Measurements from ENCODE around the gene ATG4C.
"Not testable (repeated sequence)": the region's sequence is repeated elsewhere in the genome, so short reads cannot be mapped to it uniquely, and the experiment has no call there.

The ATG4C gene, protein sequence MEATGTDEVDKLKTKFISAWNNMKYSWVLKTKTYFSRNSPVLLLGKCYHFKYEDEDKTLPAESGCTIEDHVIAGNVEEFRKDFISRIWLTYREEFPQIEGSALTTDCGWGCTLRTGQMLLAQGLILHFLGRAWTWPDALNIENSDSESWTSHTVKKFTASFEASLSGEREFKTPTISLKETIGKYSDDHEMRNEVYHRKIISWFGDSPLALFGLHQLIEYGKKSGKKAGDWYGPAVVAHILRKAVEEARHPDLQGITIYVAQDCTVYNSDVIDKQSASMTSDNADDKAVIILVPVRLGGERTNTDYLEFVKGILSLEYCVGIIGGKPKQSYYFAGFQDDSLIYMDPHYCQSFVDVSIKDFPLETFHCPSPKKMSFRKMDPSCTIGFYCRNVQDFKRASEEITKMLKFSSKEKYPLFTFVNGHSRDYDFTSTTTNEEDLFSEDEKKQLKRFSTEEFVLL

DNA sequence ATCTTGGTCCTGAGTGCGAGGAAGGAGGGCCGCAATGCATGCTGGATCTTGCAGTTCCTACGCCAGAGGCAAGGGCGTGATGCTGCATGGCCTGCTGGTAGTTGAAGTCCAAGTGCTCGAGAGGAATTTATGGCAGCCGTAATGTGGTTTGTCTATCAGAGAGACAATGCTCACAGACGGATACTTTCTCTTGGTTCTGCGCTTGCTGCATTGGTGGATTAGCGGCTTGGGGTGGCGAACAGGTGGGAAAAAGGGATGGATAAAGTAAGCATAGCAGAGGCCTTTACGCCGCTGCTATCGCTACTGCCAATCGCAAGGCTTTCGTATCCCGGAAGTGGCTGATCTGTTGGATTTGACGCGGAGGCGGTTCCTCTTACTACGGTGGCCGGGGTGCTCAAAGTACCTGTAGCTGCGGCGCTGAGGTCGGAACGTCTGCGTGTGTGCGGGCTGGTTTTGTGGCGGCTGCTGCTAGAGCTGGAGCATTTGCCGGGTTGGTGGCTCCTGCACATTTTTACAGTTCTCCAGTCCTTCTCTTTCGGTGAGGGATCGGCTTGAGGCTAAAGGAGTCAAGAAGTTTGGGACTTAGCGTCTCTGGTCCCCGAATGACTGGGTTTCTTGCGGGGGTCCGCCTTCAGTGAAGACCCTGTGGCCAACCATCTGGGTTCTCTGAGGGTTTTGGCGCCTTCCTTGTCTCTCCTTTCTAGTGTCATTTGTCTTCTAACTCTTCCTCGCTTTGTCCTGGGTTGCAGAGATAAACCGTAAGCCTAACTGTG is at the start of gene ATG4C:
Gene ATG4C, plus strand, starts transcription at position 397 of the 773 bp plus-strand sequence. CDS start 19,655 bp downstream, outside the sequence.
- DNase-seq (ENCODE audit: low read depth): peak; percentile 99

DNA sequence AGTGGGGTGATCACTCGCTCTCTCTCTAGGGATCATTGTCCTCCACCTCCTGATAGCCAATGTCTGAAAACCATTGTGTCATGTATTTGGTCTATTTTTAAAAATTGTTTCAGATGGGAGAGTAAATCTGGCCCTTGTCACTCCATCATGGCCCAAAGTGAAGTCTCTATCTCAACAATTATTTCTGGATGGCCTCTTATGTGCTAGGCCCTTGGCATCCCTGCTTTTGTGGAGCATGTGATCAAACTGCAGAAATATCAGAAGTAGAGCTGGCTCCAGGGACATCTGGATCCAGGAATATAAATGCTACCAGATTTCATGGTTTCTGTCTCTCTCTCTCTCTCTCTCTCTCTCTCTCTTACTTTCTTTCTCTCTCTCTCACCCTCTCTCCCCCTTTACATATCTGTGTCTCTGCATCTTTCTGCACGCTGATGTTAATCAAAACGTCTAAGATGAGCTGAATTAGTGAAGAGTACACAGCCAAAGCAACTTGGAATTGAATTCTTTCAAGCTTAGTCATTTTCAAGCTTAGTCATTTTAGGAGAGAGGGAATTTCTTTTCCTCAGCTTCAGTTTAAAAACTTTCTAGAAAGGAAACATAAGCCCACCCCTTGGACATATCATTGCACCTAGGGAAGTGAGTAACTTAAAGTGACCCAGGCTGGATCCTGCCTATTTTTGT is 48.3 kb upstream of the ATG4C start:
- DNase-seq (ENCODE audit: low read depth): peak; percentile 69

DNA sequence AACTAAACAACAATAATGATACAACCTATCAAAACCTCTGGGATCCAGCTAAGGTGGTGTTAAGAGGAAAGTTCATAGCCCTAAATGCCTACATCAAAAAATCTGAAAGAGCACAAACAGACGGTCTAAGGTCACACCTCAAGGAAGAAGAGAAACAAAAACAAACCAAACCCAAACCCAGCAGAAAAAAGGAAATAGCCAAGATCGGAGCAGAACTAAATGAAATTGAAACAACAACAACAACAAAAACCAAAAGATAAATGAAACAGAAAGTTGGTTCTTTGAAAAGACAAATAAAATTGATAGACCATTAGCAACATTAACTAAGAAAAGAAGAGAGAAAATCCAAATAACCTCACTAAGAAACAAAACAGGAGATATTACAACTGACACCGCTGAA is 43.2 kb upstream of the ATG4C start:
- DNase-seq (ENCODE audit: low read depth): not testable (repeated sequence)

DNA sequence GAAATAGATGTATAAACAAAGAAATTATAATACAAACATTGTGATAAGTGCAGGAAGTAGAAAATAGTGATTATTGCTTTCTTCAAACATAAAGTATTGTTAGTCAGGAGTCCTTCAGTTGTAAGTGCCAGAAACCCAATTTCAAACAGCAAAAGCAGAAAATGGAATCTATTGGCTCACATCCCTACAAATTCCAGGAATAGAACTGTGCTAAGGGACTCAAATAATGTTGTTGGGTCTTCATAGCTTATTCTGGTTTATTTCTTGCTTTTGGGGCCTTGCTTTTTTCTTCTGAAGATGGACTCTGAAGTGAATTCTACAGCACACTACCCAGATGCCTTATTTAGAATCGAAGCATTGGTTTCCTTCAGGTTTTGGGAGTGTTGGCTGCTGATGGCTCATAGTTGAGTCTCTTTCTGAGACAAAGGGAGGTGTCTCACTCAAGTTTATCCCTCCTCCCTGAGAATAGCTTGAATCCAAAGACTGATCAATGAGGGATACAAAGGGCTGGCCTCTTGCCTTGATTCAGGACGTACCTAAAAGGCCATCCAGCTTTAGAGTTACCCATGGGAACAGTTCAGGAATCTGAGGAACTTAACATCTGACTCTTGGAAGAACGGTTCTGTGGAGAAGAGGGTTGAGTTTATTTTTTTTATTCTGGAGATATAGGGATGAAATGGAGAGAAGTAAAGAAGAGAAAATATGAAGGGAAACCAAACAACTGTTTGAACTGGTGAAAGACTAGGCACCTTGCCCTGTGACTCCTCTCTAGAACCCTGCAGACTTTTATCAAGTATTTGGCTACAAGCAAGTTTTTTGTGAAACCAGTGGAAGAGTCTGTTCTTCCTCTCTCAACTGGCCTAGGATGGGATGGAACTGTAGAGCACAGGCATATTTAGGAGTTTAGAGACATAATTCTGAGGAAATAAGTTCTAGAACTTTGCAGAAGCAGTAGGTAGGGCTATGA is 39.0 kb upstream of the ATG4C start:
- DNase-seq (ENCODE audit: low read depth): no peak

DNA sequence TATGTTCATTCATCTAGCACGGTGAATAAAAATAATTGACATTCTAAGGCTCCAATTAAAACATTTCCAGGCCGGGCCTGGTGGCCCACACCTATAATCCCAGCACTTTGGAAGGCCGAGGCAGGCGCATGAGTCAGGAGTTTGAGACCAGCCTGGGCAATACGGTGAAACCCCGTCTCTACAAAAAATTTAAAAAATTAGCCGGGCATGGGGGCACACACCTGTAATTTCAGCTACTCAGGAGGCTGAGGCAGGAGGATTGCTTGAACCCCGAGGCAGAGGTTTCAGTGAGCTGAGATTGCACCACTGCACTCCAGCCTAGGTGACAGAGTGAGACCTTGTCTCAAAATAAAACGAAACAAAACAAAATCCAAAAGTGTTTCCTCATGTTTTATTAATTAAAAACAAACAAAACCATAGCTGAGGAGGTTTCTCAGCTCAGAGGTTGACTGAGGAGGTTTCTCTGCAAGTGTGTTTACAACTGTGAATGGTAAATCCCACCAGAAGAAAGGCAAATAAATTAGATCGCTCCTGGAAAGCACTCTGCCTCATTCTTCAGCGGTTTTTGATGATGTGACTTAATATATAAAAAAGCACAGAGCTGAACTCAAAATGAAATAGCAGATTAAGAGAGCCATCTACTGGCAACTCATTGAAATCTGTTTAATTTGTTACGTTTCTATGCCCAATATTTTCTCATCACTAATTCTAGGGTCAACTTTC is 37.7 kb upstream of the ATG4C start:
- peak; percentile 57 for DNase-seq (ENCODE audit: low read depth)

DNA sequence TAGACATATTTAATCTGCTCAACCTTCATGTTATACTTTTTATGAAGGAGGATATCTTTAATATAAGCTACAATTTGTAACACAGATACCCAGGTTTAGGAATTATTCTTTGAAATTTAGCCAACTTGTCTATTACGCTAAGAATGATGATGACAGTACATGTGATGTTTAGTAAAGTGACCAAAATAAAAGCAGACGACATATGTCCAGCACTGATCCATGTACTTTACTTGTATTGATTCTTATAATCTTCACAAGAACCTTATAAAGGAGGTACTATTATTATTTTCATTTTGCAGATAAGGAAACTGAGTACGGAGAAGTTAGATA is 37.2 kb upstream of the ATG4C start:
- no peak for DNase-seq (ENCODE audit: low read depth)

DNA sequence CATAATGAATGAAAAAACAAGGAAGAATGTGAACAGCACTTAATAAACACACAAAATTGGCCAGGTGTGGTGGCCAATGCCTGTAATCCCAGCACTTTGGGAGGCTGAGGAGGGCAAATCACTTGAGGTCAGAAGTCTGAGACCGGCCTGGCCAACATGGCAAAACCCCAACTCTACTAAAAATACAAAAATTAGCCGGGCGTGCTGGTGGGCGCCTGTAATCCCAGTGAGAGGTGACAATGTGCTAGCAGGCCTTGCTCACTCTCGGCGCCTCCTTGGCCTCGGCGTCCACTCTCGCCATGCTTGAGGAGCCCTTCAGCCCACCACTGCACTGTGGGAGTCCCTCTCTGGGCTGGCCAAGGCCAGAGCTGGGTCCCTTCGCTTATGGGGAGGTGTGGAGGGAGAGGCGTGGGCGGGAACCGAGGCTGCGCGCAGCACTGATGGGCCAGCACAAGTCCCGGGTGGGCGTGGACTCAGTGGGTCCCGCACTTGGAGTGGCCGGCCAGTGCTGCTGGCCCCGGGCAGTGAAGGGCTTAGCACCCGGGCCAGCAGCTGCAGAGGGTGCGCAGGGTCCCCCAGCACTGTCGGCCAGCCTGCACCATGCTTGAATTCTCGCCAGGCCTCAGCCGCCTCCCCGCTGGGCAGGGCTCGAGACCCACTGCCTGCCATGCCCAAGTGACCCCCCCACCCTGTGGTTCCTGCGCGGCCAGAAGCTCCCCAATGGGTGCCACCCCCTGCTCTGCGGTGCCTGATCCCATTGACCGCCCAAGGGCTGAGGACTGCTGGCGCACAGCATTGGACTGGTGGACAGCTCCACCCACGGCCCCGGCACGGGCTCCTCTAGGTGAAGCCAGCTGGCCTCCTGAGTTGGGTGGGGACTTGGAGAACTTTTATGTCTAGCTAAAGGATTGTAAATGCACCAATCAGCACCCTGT is 30.6 kb upstream of the ATG4C start:
- DNase-seq (ENCODE audit: low read depth): no peak

DNA sequence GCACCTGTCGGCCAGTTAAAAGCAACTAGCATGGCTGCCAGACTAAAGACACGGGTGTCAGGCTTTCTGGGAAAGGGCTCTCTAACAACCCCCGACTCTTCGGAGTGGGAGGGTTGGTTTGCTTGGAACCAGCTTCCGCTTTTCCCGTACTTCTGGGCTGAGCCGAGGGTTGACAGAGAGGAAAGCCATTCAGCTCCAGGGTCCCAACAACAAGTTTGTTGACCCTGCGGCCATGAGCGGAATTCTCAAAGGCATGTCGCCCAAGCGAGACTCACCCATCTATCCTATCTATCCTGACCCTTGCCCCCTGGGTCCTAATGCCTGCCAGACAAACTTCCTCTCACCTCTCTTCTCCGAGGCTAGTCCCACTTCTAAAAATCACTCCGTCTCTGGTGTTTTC is 29.0 kb upstream of the ATG4C start:
- not testable (repeated sequence) for DNase-seq (ENCODE audit: low read depth)

DNA sequence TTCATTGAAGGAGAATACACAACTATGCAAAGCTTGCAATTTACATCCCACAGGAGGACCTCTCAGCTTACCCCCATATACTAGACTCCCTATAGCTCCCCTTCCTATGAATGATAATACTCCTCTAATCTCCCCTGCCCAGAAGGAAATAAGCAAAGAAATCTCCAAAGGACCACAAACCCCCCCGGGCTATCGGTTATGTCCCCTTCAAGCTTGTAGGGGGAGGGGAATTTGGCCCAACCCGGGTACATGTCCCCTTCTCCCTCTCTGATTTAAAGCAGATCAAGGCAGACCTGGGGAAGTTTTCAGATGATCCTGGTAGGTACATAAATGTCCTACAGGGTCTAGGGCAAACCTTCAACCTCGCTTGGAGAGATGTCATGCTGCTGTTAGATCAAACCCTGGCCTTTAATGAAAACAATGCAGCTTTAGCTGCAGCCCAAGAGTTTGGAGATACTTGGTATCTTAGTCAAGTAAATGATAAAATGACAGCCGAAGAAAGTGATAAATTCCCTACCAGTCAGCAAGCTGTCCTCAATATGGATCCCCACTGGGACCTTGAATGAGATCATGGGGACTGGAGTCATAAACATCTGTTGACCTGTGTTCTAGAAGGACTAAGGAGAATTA is 27.6 kb upstream of the ATG4C start:
- not testable (repeated sequence) for DNase-seq (ENCODE audit: low read depth)

DNA sequence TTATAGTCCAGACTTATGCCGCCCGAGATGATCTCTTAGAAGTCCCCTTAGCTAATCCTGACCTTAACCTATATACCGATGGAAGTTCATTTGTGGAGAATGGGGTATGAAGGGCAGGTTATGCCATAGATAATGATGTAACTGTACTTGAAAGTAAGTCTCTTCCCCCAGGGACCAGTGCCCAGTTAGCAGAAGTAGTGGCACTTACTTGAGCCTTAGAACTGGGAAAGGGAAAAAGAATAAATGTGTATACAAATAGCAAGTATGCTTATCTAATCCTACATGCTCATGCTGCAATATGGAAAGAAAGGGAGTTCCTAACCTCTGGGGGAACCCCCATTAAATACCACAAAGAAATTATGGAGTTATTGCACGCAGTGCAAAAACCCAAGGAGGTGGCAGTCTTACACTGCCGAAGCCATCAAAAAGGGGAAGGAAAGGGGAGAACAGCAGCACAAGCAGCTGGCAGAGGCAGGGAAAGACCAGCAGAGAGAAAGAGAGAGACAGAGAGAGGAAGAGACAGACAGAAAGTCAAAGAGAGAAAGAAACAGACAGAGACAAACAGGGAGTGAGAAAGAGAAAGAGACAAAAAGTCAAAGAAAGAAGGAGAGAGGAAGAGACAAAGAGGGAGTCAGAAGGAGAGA is 24.6 kb upstream of the ATG4C start:
- DNase-seq (ENCODE audit: low read depth): not testable (repeated sequence)

DNA sequence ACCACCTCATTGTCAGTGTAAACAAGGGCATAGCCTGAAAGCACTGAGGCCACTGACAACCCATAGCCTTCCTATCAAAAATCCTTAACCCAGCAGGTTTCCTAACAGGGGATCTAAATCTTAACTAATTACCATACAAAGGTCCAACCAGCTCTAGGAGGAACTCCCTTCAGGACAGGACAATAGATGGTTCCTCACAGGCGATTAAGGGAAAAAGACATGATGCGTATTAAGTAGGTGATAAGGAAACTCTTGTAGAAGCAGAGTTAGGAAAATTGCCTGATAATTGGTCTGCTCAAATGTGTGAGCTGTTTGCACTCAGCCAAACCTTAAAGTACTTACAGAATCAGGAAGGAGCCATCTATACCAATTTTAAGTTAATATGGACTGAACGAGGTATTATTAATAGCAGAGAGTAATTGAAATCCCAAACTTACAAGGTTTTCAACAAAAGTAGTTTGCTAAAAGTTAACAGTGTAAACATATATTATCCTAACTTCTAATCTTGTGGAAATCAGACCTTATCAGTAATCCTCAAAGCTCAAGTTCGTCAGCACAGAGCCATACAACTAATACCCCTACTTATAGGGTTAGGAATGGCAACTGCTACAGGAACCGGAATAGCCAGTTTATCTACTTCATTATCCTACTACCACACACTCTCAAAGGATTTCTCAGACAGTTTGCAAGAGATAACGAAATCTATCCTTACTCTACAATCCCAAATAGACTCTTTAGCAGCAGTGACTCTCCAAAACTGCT is 23.7 kb upstream of the ATG4C start:
- DNase-seq (ENCODE audit: low read depth): not testable (repeated sequence)

DNA sequence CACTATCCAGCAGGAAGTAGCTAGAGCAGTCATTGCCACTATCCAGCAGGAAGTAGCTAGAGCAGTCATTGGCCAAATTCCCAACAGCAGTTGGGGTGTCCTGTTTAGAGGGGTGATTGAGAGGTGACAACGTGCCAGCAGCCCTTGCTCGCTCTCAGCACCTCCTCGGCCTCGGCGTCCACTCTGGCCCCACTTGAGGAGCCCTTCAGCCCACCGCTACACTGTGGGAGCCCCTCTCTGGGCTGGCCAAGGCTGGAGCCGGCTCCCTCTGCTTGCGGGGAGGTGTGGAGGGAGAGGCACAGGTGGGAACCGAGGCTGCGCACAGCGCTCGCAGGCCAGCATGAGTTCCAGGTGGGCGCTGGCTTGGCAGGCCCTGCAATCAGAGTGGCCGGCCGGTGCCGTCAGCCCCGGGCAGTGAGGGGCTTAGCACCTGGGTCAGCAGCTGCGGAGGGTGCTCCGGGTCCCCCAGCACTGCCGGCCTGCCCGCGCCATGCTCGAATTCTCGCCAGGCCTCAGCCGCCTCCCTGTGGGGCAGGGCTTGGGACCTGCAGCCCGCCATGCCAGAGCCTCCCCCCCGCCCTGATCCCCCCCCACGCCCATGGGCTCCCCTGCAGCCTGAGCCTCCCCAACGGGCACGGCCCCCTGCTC is 22.6 kb upstream of the ATG4C start:
- DNase-seq (ENCODE audit: low read depth): not testable (repeated sequence)

DNA sequence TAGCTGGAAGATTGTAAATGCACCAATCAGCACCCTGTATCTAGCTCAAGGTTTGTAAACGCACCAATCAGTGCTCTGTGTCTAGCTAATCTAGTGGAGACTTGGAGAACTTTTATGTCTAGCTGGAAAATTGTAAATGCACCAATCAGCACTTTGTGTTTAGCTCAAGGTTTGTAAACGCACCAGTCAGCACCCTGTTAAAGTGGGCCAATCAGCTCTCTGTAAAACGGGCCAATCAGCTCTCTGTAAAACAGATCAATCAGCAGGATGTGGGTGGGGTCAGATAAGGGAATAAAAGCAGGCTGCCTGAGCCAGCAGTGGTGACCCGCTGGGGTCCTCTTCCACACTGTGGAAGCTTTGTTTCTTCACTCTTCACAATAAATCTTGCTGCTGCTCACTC is 21.9 kb upstream of the ATG4C start:
- DNase-seq (ENCODE audit: low read depth): not testable (repeated sequence)

DNA sequence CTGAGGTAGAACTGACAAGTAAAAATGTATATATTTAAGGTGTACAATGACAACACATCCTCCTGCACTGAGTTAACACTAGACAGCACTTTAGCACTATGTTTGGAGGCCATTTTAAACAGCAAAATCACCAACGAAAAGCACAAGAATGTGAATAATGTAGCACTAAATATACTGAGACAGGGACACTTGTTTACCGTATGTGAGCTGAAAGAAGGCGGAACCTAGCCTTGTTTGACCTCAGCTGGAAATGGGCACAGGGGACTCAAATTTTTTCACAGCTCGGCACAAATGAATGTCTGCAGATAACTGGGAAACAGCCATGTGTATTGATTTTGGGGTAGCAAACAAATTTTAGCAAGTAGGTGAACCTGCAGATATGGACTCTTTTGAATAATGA is 18.0 kb upstream of the ATG4C start:
- DNase-seq (ENCODE audit: low read depth): no peak

DNA sequence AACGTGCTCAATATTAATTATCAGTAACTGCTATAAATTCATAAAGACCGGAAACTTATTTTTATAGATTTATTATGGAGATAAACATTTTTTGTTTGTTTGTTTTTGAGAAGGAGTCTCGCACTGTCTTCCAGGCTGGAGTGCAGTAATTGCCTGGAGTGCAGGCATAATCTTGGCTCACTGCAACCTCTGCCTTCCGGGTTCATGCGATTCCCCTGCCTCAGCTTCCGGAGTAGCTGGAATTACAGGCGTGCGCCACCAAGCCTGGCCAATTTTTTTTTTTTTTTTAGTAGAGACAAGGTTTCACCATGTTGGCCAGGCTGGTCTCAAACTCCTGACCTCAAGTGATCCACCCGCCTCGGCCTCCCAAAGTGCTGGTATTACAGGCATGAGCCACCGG is 15.4 kb upstream of the ATG4C start:
- DNase-seq (ENCODE audit: low read depth): not testable (repeated sequence)

DNA sequence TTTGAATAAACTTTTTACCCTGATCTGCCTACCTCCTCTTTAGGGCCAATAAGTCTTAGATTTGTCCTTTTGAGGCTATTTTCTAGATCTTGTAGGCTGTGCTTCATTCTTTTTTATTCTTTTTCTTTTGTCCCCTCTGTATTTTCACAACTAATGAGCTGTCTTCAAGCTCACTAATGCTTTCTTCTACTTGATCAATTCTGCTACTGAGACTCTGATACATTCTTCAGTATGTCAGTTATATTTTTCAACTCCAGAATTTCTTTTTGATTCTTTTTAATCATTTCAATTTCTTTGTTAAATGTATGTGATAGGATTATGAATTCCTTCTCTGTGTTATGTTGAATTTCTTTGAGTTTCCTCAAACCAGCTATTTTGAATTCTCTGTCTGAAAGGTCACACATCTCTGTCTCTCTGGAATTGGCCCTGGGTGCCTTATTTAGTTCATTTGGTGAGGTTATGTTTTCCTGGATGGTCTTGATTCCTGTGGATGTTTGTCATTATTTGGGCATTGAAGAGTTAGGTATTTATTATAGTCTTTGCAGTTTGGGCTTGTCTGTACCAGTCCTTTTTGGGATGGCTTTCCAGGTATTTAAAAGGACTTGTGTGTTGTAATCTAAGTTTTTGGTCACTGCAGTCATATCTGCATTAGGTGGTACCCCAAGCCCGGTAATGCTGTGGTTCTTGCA is 11.2 kb upstream of the ATG4C start:
- DNase-seq (ENCODE audit: low read depth): no peak

DNA sequence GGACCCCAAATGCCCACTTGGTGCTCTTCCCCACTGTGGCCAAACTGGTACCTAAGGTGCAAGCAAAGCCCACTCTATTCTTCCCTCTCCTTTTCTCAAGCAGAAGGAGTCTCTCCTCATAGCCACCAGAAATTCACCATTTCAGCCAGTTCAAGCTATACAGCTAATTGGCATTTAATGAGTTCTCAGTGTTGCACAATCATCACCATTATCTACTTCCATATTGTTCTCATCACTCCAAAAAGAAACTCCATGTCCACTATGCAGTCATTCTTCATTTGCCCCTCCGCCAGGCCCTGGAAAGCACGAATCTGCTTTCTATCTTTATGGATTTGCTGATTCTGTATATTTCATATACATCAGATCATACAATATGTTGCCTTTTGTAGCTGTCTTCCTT is 9.9 kb upstream of the ATG4C start:
- DNase-seq (ENCODE audit: low read depth): no peak
